B cell (primary cell): ENCODE measurements around the gene ARTN. TPM values are rescaled to one million over a fixed set of nuclear protein-coding genes. Genes with fewer than 3 reads are reported as not detected.

Experiments used
- ATAC-seq: fragments of 200-7000 bp; cut with Tn5 transposase; one replicate; pipeline ENCODE4 v1.10.0; 2021; ENCODE audit warnings: low read depth, mild to moderate bottlenecking, moderate number of reproducible peaks, moderate library complexity
- CTCF ChIA-PET: fragments of 350-600 bp; sonication (Branson Sonifier 250); formaldehyde crosslinking; loops from one replicate; lab custom pipeline; 2021; ENCODE audit warnings: antibody characterized with exemption, inconsistent platforms; lab: Charles Lee
- POLR2A ChIA-PET: fragments of 350-600 bp; sonication (Branson Sonifier 250); formaldehyde crosslinking; loops from one replicate; lab custom pipeline; 2021; ENCODE audit warnings: antibody characterized with exemption; lab: Charles Lee
- DNase-seq: peaks from one replicate; pipeline ENCODE4 v3.0.0; 2013
- H2AFZ ChIP-seq: 2 replicates; pipeline ENCODE4 v1.6.1; 2012; ENCODE audit warnings: mild to moderate bottlenecking, low read depth, low read length; ENCODE audit not compliant: insufficient read depth, poor library complexity, severe bottlenecking
- H3K27ac ChIP-seq, 2 donors: 1 replicate in 1 of 2; 2 replicates in 1 of 2; pipeline ENCODE4 v1.5.1; 2012 to 2013; ENCODE audit warnings: low read length in 2 of 2, mild to moderate bottlenecking in 2 of 2, moderate library complexity in 1 of 2
- H3K27me3 ChIP-seq, 4 experiments: fragments of 200-600 bp in 1 of 4; sonication (generic) in 1 of 4; replicated peaks in 1 of 4; 1 replicate in 2 of 4; 2 replicates in 2 of 4; pipeline versions ENCODE4 v1.6.1 to v1.7.0; 2013 to 2016; ENCODE audit warnings: low read length in 3 of 4, mild to moderate bottlenecking in 2 of 4, mixed read lengths in 1 of 4, moderate library complexity in 1 of 4; ENCODE audit not compliant: insufficient read depth in 4 of 4, control insufficient read depth in 3 of 4; ENCODE audit errors: control extremely low read depth in 1 of 4
- H3K36me3 ChIP-seq, 2 experiments: replicated peaks in 1 of 2; 1 replicate in 1 of 2; 2 replicates in 1 of 2; pipeline versions ENCODE4 v1.6.1 to v1.7.1; 2013; ENCODE audit warnings: low read length in 1 of 2; ENCODE audit not compliant: insufficient read depth in 2 of 2, control insufficient read depth in 1 of 2; ENCODE audit errors: control extremely low read depth in 1 of 2, extremely low read depth in 1 of 2
- H3K4me1 ChIP-seq, 2 donors: fragments of 200-600 bp in 1 of 2; sonication (generic) in 1 of 2; 1 replicate in 1 of 2; 2 replicates in 1 of 2; pipeline versions ENCODE4 v1.5.1 to v1.6.1; 2013 to 2017; ENCODE audit warnings: low read length in 2 of 2; ENCODE audit not compliant: control insufficient read depth in 2 of 2, insufficient read depth in 2 of 2
- H3K4me2 ChIP-seq: replicated peaks from 2 replicates; pipeline ENCODE3; 2012; ENCODE audit warnings: mild to moderate bottlenecking, low read depth, low read length; ENCODE audit not compliant: poor library complexity, severe bottlenecking
- H3K4me3 ChIP-seq, 5 experiments: fragments of 200-600 bp in 1 of 5; sonication (generic) in 1 of 5; 1 replicate in 3 of 5; 2 replicates in 2 of 5; pipeline versions ENCODE4 v1.5.1 to v1.7.0; 2011 to 2016; ENCODE audit warnings: low read length in 4 of 5, mild to moderate bottlenecking in 4 of 5, low read depth in 2 of 5, control low read depth in 1 of 5, moderate library complexity in 1 of 5; ENCODE audit not compliant: insufficient read depth in 1 of 5; ENCODE audit errors: control extremely low read depth in 1 of 5, extremely low read depth in 1 of 5
- H3K79me2 ChIP-seq: fragments of 200-600 bp; sonication (generic); one replicate; pipeline ENCODE4 v1.6.0; 2016; ENCODE audit warnings: low read length; ENCODE audit not compliant: control insufficient read depth, insufficient read depth
- H3K9ac ChIP-seq: fragments of 200-600 bp; sonication (generic); 2 replicates; pipeline ENCODE4 v1.6.1; 2017; ENCODE audit warnings: mild to moderate bottlenecking, low read length, moderate library complexity
- H3K9me3 ChIP-seq, 3 donors: one replicate each; pipeline versions ENCODE4 v1.6.1 to v1.7.1; 2013; ENCODE audit warnings: low read length in 2 of 3; ENCODE audit not compliant: control insufficient read depth in 2 of 3, insufficient read depth in 1 of 3; ENCODE audit errors: control extremely low read depth in 1 of 3
- H4K20me1 ChIP-seq: 2 replicates; pipeline ENCODE4 v1.6.0; 2012; ENCODE audit warnings: mild to moderate bottlenecking, low read length; ENCODE audit not compliant: insufficient read depth, control insufficient read depth, poor library complexity, severe bottlenecking
- H3K27ac Mint-ChIP-seq: one replicate; pipeline ENCODE4 v1.8.0; 2021; ENCODE audit warnings: mixed read lengths
- H3K27me3 Mint-ChIP-seq: one replicate; pipeline ENCODE4 v1.8.0; 2021; ENCODE audit warnings: mixed read lengths
- H3K4me1 Mint-ChIP-seq: one replicate; pipeline ENCODE4 v1.8.0; 2021; ENCODE audit warnings: mixed read lengths
- H3K4me3 Mint-ChIP-seq: one replicate; pipeline ENCODE4 v1.8.0; 2021; ENCODE audit warnings: mixed read lengths
- H3K9me3 Mint-ChIP-seq: one replicate; pipeline ENCODE4 v1.8.0; 2022; ENCODE audit warnings: mixed read lengths; ENCODE audit not compliant: insufficient read depth
- EZH2 ChIP-seq: IDR thresholded peaks from 2 replicates; pipeline ENCODE4 v1.6.1; 2012; ENCODE audit warnings: borderline replicate concordance, low read depth, mild to moderate bottlenecking, moderate library complexity, low read length; ENCODE audit not compliant: insufficient read depth, poor library complexity, severe bottlenecking
- WGBS: methylation state at CpG from one replicate; pipeline ENCODE4 v1.1.5; 2013; ENCODE audit warnings: missing lambda C conversion rate; ENCODE audit not compliant: insufficient coverage; 5-methylcytosine and 5-hydroxymethylcytosine counted together
- intact Hi-C: fragments of 100-400 bp; cut with micrococcal nuclease; formaldehyde crosslinking; loops from one replicate; pipeline ENCODE4 v1.10.0; 2022
- polyA plus RNA-seq: library from polyadenylated mRNA; depleted of rRNA; stranded (reverse); fragments of >200 nt; gene quantifications from 2 replicates; pipeline ENCODE4 v1.2.3, GENCODE V29; 2012
- total RNA-seq, 2 donors: library from RNA; stranded (reverse); fragments of 120-200 nt in 1 of 2; gene quantifications; 1 replicate in 1 of 2; 2 replicates in 1 of 2; pipeline versions ENCODE4 v1.2.3 to v1.2.4, GENCODE V29; 2013 to 2022
- TF ChIP-seq, protein P1 (sequence below): fragments of 200-600 bp; IDR thresholded peaks from one replicate; pipeline ENCODE4 v1.8.0; 2022; ENCODE audit warnings: antibody characterized with exemption, mild to moderate bottlenecking

Gene ARTN
- total and polyA plus RNA-seq, 2 donors (not counting 1 experiment from before 2014, with no cell fraction given) = 0.13 to 0.64 TPM

DNA sequence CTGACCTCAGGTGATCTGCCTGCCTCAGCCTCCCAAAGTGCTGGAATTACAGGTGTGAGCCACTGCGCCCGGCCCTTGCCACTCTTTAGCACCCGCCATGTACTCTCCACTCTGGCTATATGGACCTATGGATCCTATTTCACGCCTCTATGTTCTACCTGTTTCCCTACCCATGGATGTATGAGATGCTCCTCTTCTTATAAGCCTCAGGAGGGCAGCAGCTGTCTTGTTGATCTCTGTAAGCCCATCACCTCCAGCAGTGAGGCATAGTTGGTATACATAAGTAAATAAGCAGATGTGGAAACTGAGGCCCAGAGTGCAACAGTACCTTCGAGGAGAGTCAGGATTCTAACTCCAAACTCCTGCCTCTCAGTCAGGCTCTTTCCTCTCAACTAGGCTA, 24.7 kb upstream of the ARTN start:
- Histone ChIP-seq H3K4me1 (no peaks in the 10 kb centered on the region), H3K79me2 (no peaks in the 10 kb centered on the region), H3K36me3 (peaks cover 3 to 5% of the 10 kb centered on the region in 2 experiments), H3K27ac (no peak overlapping the region), H3K4me2 (no peak overlapping the region), H4K20me1 (no peaks in the 10 kb centered on the region), H3K27me3 (no peaks in the 10 kb centered on the region), H3K9me3 (no peaks in the 10 kb centered on the region), H2AFZ (no peak overlapping the region), H3K9ac (no peak overlapping the region), H3K4me3 (no peak overlapping the region)
- intact Hi-C loops = no loop called here
- no peaks in the 10 kb centered on the region for H3K4me1 Mint-ChIP-seq
- no peaks in the 10 kb centered on the region for H3K9me3 Mint-ChIP-seq
- H3K27ac Mint-ChIP-seq = no peak overlapping the region
- ATAC-seq = no peak
- H3K4me3 Mint-ChIP-seq = no peak overlapping the region
- WGBS = 96% methylated on average over 3 of the region's 5 CpGs
- H3K27me3 Mint-ChIP-seq = no peaks in the 10 kb centered on the region
- CTCF ChIA-PET = no interaction called here
- DNase-seq = no peak
- TF ChIP-seq EZH2 = no peak
- TF ChIP-seq, protein P1, sequence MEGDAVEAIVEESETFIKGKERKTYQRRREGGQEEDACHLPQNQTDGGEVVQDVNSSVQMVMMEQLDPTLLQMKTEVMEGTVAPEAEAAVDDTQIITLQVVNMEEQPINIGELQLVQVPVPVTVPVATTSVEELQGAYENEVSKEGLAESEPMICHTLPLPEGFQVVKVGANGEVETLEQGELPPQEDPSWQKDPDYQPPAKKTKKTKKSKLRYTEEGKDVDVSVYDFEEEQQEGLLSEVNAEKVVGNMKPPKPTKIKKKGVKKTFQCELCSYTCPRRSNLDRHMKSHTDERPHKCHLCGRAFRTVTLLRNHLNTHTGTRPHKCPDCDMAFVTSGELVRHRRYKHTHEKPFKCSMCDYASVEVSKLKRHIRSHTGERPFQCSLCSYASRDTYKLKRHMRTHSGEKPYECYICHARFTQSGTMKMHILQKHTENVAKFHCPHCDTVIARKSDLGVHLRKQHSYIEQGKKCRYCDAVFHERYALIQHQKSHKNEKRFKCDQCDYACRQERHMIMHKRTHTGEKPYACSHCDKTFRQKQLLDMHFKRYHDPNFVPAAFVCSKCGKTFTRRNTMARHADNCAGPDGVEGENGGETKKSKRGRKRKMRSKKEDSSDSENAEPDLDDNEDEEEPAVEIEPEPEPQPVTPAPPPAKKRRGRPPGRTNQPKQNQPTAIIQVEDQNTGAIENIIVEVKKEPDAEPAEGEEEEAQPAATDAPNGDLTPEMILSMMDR = no peak
- POLR2A ChIA-PET = no interaction called here

- Histone ChIP-seq H3K4me1 (no peaks in the 10 kb centered on the region), H3K9me3 (no peaks in the 10 kb centered on the region), H3K4me3 (no peak overlapping the region), H3K27ac (no peak overlapping the region), H3K27me3 (no peaks in the 10 kb centered on the region), H3K9ac (no peak overlapping the region), H3K79me2 (no peaks in the 10 kb centered on the region), H3K36me3 (peaks cover 3 to 5% of the 10 kb centered on the region in 2 experiments), H3K4me2 (no peak overlapping the region), H2AFZ (no peak overlapping the region), H4K20me1 (no peaks in the 10 kb centered on the region)
- no peak for DNase-seq
- intact Hi-C loops = no loop called here
- no peaks in the 10 kb centered on the region for H3K9me3 Mint-ChIP-seq
- no peaks in the 10 kb centered on the region for H3K27me3 Mint-ChIP-seq
- H3K4me3 Mint-ChIP-seq = no peak overlapping the region
- POLR2A ChIA-PET = no interaction called here
- CTCF ChIA-PET = no interaction called here
- no peak overlapping the region for H3K27ac Mint-ChIP-seq
- 100% methylated on average over 1 of the region's 1 CpG for WGBS
- H3K4me1 Mint-ChIP-seq = no peaks in the 10 kb centered on the region
- ATAC-seq = no peak
- TF ChIP-seq, protein P1 = no peak
- no peak for TF ChIP-seq EZH2
Measured at GRCh38 chr1:43910343-43910742, 23.3 kb upstream of the ARTN start.
